ENCODE results near the gene GTF3C4.

DNA sequence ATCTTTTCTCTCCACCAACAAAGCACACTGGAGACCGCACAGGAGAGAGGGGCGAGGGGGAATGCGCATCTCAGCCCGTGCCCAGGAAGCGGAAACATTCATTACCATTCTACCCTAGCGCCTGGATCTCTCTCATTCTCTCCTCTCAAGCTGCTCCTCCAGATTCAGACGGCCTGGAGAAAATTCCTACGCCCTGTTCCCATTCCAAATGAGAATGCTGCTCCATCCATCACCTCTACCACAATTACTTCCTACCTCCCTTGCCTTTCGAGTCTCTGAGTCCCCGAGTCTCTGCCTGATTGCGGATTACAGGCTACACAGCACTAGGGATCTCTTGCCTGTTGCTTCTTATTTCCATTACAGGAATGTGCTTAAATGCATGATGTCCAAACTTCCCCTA lies 7.1 kb upstream of the GTF3C4 start:
- TF ChIP-seq, protein P1, sequence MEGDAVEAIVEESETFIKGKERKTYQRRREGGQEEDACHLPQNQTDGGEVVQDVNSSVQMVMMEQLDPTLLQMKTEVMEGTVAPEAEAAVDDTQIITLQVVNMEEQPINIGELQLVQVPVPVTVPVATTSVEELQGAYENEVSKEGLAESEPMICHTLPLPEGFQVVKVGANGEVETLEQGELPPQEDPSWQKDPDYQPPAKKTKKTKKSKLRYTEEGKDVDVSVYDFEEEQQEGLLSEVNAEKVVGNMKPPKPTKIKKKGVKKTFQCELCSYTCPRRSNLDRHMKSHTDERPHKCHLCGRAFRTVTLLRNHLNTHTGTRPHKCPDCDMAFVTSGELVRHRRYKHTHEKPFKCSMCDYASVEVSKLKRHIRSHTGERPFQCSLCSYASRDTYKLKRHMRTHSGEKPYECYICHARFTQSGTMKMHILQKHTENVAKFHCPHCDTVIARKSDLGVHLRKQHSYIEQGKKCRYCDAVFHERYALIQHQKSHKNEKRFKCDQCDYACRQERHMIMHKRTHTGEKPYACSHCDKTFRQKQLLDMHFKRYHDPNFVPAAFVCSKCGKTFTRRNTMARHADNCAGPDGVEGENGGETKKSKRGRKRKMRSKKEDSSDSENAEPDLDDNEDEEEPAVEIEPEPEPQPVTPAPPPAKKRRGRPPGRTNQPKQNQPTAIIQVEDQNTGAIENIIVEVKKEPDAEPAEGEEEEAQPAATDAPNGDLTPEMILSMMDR (IDR thresholded peaks at IDR 0.05), result no peak
- TF ChIP-seq POLR2A (IDR thresholded peaks at IDR 0.05), result no peak

Measured in testis (tissue), 2 donors.